ENCODE measurements around the gene FAM151B.
A peak's percentile ranks its signal among the peaks of the same experiment; 100 is the strongest.
"Not testable (repeated sequence)": the region's sequence is repeated elsewhere in the genome, so short reads cannot be mapped to it uniquely, and the experiment has no call there.

Gene FAM151B

DNA sequence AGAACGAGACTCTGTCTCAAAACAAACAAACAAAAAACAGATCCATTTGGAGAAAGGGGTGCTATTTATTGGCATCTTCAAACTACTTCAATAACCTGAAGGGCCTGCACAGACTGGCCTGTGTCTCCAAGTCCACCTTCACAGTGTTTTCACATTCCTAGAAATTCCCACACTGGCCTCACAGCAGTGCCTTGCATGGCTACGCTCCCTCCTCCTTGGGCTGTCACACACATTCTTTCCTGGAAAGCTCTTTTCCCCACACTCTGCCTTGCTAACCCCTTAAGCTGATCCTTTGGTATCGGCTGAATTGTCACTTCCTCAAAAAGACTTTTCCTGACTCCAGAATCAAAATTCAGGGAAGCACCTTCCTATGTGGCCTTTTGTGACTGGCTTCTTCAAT is 19.8 kb downstream of the FAM151B start:
- DNase-seq = no peak

DNA sequence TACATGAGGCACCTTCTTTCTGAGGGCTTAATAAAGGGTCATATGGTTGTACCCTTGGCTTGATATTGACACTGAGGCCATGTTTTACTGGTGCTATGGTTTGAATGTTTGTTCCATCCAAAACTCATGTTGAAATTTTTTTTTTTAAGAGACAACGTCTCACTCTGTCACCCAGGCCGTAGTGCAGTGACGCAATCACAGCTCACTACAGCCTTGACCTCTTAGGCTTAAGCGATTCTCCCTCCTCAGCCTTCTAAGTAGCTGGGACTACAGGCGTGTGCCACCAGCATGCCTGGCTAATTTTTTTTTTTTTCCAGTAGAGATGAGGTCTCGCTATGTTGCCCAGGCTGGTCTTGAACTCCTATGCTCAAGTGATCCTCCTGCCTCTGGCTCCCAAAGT is 20.9 kb downstream of the FAM151B start:
- no peak for DNase-seq

DNA sequence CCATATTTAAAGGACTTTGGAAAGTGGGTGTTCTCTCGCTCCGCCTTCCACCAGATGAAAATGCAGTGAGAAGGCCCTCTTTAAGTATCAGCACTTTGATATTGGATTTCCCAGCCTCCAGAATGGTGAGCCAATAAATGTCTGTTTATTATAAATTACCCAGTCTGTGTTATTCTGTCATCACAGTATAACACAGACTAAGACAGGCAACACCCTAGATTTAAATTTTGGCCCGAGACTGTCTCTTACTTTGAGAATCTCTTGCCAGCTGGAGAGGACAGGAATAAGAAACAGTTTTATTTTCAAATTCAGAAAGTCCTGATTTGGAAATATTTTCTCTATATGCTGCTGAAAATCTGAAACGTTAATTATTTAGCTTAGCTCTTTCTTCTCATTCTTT is 21.5 kb downstream of the FAM151B start:
- DNase-seq = no peak

DNA sequence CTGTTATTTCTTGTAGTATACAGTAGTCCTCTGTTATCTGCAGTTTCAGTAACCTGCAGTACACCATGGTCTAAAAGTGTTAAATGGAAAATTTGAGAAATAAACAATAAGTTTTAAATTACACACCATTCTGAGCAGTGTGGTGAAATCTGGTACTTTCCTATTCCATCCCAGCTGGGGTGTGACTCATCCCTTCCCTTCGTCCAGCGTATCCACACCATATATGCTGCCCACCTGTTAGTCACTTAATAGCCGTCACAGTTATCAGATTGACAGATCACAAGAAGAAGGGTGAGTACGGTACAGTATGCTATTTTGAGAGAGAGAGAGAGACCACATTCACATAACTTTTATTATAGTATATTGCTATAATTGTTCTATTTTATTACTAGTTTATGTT is 28.9 kb downstream of the FAM151B start:
- peak; percentile 87 for DNase-seq

DNA sequence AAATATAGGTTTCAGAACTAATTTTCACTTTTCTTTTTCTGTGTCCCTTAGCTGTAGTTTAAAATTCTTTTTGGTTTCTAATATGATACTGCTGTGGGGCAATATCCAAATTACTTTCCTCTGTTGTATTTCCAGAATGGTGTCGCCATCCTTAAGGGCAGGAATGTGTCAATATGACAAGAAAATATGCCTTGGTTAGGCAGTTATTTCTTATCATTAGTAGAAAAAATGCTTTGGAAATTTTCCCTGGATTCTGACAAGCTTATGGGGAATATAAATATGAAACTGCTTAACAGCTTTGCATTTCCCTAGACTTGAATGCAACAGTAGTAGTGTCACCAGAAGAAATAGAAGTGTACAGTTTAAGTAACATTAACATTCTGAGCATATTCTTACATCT is 52.8 kb downstream of the FAM151B start:
- no peak for DNase-seq

DNA sequence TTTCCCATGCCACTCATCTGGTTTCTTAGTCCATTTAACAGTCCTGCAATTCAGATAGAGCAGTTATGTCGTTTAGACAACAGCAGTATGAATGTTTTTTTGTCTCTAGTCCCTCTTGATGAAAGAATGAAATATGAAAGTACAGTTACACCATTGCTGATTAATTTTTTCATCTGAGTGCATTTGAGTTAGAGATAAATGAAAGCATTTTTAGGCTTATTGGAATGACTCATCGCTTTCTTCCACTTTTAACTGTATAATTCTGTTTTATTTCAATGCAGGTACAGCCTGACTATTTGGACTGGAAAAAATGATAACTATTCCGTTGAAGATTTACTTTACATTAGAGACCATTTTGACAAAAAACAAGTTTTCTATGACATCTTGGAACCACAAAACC is 53.5 kb downstream of the FAM151B start:
- no peak for DNase-seq

DNA sequence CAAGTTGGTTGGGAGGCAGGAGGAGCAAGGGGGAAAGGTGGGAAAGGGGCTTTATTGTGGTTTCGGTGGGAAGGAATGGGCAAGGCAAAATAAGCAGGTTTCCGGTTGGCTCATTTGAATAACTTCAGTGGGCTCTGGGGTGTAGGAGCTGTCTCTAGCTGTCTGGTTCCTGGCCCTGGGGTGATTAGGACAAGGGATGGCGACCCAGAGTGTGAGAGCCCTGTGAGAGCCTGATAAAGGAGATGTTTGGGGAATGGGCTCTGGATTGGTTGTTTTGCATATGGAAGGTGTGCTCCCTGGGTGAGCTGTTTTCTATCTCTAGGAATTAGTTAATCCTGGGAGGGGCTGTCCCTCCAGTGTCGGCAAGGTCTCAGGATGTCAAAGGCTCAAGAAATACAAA is 66.7 kb downstream of the FAM151B start:
- DNase-seq = no peak

DNA sequence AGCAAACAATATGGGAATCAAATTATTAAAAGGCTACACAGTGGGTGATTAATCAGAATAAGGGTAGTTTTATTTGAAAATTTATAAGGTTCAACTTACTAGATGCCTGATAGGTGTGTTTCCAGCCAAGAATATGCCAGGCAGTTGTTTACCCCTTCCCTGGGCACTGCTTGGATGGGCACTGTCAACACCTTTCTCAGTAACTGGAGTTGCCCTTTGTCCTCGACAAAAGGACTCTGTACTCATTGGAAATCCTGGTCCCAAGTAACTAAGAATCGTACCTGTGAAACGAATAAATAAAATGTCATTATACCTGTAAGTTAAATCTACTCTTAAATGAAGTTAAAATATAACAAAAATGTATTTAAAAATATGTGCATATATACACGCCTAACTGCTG is 67.2 kb downstream of the FAM151B start:
- DNase-seq = no peak

DNA sequence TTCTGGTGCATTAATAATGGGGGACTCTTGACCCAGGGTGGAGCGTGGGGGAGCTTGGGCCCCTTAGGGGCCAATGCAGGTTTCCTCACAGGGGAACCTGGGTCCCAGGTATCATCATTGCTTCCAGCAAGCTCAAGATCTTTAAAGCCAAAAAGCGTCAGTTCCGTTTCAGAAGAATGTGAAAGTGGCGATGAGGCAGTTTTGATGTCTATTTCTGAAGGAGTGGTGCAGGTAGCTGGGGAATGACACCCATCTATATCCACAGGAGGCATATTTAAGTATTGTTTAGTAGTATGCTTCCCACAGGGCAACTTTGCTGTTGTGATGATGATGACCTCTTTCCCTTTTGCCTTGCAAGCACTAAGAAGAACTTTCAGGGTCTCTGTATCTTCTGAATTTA is 71.3 kb downstream of the FAM151B start:
- no peak for DNase-seq

DNA sequence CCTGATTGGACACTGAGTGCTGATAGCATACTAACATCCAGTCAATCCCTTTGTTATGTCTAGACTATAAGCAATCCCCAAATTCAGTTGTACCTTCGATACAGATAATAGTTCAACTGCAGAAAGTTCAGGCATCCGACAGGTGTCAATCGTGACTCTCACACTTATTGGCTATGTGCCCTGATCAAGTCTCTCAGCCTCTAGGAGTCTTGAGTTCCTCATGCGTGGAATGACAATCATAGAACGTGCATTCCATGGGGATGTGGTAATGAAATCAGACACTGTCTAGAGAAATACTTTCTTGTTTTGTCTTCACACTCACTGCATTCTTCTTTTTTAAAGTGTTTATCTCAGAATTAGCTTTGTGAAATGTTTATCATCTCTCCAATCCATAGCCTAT is 77.4 kb downstream of the FAM151B start:
- DNase-seq = no peak

DNA sequence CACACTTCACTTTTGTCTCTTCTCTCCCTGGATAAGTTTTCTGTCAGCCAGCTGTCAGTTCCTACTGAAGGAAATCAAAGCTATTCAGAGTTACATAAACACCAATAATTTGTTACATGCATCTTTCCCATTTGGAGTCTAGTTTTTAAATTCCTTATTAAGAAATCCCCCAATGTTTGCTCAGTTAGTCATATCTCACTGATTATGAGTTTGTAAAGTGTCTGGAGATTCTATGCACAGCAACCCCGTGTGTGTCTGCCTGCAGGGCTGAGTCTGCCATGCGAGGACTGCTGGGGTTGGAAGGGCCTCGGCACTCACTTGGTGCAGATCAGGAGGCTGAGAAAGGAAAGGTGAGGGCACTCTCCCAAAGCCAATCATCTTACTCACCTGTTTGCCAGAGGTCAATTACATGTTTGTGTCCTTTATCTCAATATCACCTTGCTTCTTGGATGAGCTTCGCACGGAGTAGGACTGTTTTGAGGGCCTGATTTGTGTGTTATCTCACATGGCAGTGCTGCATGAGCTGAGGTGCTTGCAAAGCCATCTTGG is 78.9 kb downstream of the FAM151B start:
- DNase-seq = peak; percentile 10

DNA sequence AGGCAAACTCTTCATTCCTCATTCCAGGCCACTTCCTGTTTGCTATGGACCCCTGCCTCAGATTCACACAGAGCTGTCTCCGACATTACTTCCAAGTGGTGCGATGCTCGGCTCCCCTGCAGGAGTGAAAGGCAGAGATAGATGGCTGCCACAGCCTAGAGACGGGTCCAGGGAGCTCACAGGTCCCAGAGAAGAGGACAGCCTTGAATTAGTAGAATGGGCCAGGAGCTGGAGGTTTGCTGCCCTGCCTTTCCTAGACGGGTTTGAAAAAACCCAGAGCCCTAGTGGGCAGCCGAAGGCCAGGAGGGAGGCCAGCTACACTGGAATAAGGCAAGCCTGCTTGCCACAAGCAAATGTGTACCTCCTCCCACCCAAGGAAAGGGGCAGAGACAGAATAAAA is 80.4 kb downstream of the FAM151B start:
- no peak for DNase-seq

DNA sequence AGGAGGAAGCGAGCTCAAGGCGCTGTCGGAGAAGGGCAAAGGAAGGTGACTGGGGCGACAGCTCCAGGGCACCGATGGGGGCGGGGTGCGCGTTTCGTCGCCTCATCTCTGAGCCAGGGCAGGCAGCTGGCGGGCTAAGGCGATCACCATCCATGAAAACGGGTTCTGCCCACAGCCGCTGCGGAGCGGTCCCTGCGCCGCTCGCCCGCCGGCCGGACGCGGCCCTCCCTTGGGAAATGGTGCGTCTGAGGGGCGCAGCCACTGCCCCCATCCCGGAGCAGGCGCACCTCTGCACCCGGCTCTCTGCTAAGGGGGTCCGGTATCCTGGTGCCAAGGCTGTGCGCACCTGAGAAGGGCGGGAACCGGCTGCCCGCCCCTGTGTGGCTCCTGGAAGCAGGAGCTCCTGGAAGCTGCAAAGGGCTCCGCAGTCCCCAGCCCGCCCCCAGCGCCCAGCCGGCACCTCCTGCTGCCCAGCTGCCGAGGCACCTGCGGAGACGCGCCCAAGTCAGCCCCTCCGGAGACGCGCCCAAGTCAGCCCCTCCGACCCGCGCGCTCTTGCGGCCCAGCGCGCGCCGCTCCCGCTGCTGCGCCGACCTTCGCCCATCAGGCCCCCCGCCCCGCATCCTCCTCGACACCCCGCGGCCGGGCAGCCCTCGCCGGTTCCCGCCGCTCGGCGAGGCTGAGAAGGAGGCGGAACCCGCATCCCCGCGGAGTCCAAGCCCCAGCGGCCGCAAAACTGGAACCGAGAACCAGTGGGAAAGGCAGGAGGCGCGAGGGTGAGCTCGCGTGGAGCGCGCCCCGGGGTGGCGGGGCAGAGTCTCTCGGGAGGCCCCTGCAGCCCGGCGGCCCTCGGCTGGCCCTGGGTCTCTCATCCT is 81.4 kb downstream of the FAM151B start:
- no peak for DNase-seq

DNA sequence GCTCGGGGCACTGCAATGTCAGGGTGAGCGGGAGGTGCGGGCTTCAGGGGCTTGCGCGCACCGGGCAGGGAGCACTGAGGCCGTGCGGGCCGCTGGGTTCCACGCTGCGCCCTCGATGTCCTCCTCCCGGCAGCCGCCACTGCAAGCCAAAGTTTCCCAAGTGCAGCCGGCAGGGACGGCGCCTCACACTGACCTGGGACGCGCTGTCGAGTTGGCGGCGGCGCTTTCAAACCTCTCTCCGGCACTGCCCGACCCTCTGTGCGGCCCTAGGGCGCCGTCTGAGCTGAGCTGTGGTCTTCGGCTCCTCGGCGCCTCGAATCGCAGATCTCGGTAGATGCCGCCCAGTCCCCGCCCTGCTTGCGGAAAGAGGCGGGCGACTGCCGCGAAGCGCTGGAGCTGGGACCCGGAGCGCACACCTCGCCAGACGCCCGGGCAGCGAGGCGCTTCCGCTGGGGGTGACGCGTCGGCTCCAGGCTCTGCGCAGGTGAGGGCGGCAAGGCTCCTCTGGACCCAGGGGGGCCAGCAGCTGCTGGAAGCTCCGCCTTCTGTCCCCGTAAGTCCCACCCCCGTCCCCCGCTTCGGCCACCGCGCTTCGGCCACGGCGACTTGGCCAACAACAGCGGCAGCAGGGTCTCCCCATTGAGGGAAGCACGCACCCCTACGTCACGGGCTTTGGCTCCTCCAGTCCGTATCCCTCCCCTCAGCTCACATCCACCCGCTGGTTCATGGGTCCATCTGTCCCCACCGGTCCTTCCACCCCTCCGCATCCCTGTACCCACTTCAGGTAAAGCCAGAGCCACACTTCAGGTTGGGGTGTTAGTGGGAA is 82.3 kb downstream of the FAM151B start, which contains the start of gene ANKRD34B:
Gene ANKRD34B (minus strand): TSS at position 320 of the 826 bp plus-strand sequence. CDS start 10,261 bp downstream, outside the sequence.
- no peak for DNase-seq

DNA sequence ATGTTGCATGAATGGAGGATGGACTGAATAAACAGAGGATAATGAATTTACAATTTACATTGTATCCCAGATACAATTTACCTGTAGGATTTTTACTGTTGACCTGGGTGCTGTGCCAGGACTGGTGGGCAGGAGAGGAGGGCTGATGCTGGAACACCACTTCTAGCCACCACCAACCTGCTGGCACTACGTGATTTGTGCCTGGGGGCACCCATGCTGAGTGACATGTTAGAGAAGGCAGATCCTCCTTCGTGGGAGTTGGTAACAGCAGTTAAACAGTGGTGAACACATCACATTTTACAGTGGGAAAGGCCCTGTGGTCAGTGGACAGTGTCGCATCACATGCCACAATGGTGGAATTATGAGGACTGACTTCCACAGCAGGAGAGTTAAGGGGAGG is 85.2 kb downstream of the FAM151B start:
- no peak for DNase-seq

DNA sequence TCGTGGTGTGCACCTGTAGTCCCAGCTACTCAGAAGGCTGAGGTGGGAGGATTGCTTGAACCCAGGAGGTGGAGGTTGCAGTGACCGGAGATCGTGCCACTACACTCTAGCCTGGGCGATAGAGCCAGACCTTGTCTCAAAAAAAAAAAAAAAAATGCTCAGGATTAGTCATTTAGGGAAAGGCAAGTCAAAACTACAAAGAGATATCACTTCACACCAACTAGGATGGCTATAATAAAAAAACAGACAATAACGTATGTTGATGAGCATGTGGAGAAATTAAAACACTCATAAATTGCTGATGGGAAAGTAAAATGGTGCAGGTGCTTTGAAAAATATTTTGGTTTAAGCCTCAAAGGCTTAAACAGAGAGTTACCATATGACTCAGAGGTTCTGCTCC is 88.5 kb downstream of the FAM151B start:
- DNase-seq = no peak

DNA sequence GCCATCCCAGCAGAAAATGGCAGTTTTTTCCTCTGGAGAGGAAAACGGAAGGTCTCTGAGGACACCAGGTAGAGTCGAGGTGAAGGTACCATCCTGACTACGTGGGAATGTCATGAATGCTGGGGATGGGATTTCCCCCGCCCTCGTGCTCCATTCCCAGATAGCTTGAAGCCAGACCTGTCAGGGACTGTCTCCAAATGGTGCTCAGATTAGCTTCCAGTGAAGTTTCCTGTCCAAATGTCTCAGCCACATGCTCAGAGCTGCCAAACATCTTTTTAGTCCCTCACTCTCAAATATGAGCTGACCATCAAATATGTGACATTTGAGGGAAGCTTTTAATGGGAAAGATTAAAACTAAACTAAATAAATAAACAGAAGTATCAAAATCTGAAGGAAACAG is 89.8 kb downstream of the FAM151B start:
- no peak for DNase-seq

DNA sequence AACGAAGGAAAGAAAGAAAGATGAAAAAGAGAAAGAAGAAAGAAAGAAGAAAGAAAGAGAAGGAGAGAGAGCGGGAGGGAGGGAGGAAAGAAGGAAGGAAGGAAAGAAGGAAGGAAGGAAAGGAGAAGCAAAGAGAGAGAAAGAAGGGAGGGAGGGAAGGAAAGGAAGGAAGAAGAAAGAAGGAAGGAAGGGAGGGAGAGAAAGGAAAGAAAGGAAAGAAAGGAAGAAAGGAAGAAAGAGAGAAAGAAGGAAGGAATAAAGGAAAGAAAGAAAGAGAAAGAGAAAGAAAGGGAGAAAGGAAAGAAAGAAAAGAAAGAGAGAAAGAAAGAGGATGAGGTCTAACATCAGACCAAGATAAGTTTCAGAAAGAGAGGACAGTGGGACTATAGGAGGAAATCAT is 91.2 kb downstream of the FAM151B start:
- DNase-seq = no peak

DNA sequence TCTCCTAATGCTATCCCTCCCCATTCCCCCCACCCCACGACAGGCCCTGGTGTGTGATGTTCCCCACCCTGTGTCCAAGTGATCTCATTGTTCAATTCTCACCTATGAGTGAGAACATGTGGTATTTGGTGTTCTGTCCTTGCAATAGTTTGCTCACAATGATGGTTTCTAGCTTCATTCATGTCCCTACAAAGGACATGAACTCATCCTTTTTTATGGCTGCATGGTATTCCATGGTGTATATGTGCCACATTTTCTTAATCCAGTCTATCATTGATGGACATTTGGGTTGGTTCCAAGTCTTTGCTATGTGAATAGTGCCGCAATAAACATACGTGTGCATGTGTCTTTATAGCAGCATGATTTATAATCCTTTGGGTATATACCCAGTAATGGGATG is 92.4 kb downstream of the FAM151B start:
- not testable (repeated sequence) for DNase-seq

DNA sequence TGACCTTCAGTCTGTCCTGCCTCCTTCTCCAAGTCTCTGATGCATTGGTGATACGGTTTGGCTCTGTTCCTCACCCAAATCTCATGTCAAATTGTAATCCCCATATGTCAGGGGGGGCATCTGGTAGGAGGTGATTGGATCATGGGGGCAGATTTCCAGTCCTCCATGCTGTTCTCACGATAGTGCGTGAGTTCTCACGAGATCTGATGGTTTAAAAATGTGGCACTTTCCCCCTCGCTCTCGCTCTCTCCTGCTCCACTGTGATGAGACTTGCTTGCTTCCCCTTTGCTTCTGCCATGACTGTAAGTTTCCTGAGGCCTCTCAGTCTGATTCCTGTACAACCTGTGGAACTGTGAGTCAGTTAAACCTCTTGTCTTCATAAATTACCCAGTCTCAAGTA is 96.9 kb downstream of the FAM151B start:
- no peak for DNase-seq

DNA sequence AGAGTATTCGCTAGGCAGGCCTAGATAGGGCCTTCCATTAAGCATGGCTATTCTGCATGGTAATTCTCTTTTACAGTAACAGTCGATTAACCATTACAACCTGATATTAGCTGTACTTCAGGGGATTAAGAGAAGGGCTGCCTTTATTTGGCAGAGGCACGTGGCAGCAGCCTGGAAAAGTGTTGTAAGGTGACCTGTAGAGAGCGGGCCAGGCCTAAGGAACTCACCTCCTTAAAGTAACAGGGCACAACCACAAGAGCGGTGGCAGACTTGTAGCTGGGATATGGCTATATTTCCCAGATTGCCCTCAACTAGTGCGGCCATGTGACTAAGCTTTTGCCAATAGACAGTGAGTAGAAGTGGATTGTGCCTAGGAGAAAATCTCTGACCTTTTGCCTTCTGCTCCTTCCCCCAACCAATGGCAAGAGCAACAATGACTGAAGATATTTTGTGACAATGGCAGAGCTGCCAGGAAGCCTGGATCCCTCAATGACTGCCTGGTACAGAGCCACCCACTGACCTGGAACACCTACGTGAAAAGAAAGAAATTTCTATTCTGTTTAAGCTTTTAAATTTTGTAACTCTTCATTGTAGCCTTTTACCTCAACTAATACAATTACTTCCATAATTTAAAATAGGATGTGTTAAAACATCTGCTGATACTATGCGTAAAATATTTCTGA is 101.1 kb downstream of the FAM151B start:
- DNase-seq = no peak

DNA sequence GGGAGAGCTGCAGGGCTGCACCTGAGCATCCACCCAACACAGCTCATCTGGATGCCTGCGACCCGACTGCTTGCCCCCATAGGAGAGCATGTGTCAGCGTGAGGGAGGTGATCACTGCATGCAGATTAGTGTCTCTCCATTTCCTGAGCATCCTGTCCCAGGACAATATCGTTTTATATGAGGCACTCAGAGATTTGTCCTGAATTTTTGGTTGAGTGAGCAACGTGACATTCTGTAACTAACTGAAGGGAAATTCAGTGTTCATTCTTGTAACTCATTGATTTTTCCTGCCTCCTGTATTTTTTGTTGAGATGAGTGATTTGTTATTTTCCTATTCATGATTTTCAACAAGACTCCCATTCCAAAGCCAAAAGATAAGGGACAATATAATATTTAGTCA is 102.9 kb downstream of the FAM151B start:
- no peak for DNase-seq

DNA sequence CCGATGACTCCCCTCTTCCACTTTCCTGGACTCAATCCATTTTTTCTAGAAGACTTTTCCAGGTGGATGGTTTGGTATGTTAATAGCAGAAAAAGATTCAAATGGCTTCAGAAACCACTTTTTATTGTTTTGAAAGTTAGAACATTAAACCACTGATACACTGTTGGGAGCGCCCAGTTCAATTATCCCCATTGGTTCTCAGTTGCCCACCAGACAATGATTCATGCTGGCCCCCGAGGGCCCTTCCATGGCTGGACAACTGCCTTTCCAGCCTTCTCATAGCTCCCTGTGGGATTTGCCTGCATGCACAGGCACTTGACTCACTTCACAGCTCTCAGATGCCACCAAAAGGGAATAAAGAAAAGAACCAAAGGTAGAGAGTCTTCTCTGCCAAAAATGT is 103.5 kb downstream of the FAM151B start:
- no peak for DNase-seq

Data from HCEC 1CT (cell line).